ENCODE data around the gene C9orf78. TPM values are rescaled to one million over a fixed set of nuclear protein-coding genes. Genes with fewer than 3 reads are reported as not detected.

C9orf78 gene
- total RNA-seq, 1 donor from 2014 or later, result 38.0 TPM

DNA sequence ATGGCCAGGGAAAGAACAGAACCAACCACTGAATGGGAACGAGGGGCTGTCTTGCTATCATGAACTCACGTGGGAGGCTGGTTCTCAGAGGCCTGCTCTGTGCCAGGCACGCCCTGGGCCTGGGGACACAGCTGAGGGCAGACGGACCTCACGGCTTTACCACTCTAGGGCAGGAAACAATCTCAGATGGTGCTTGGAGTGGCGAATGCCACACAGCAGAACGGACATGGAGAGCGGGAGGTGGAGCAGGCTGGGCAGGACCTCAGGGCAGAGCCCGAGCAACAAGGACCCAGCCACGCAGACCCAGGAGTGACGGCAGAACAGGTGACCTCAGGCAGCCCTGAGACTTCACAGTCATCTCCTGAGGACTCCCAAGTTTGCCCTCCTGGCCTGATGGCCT lies 19.8 kb downstream of the C9orf78 start:
- H3K27me3 Mint-ChIP-seq (ENCODE audit: low read depth, unreplicated experiment), result no peaks in the 10 kb centered on the region
- Histone ChIP-seq H3K4me2 (ENCODE audit: low read length) (no peak overlapping the region), H3K27ac (ENCODE audit: low read depth, low read length) (no peak overlapping the region), H3K9ac (ENCODE audit: low read length) (no peak overlapping the region), H3K9me3 (ENCODE audit: insufficient read depth, low read depth, low read length) (no peaks in the 10 kb centered on the region), H2AFZ (ENCODE audit: low read depth, low read length) (no peak overlapping the region), H3K27me3 (ENCODE audit: insufficient read depth, low read length) (no peaks in the 10 kb centered on the region), H3K79me2 (ENCODE audit: insufficient read depth, low read length) (peaks cover 10% of the 10 kb centered on the region), H3K4me3 (ENCODE audit: insufficient read depth, low read depth, low read length) (no peak overlapping the region), H3K36me3 (ENCODE audit: insufficient read depth, low read length) (peaks cover 14% of the 10 kb centered on the region), H3K4me1 (ENCODE audit: insufficient read depth, low read length) (no peaks in the 10 kb centered on the region), H4K20me1 (ENCODE audit: insufficient read depth, low read length) (peaks cover 32% of the 10 kb centered on the region)
- FAIRE-seq (no peak), DNase-seq (ENCODE audit: low read depth) (no peak)
- no peak overlapping the region for H3K4me3 Mint-ChIP-seq (ENCODE audit: unreplicated experiment)
- H3K4me1 Mint-ChIP-seq (ENCODE audit: low read depth, unreplicated experiment), result peaks cover 20% of the 10 kb centered on the region
- peaks cover 27% of the 10 kb centered on the region for H3K36me3 Mint-ChIP-seq (ENCODE audit: low read depth, unreplicated experiment)
- TF ChIP-seq, protein P1, sequence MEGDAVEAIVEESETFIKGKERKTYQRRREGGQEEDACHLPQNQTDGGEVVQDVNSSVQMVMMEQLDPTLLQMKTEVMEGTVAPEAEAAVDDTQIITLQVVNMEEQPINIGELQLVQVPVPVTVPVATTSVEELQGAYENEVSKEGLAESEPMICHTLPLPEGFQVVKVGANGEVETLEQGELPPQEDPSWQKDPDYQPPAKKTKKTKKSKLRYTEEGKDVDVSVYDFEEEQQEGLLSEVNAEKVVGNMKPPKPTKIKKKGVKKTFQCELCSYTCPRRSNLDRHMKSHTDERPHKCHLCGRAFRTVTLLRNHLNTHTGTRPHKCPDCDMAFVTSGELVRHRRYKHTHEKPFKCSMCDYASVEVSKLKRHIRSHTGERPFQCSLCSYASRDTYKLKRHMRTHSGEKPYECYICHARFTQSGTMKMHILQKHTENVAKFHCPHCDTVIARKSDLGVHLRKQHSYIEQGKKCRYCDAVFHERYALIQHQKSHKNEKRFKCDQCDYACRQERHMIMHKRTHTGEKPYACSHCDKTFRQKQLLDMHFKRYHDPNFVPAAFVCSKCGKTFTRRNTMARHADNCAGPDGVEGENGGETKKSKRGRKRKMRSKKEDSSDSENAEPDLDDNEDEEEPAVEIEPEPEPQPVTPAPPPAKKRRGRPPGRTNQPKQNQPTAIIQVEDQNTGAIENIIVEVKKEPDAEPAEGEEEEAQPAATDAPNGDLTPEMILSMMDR (IDR thresholded peaks at IDR 0.05; ENCODE audit: insufficient read depth, low read depth, low read length), result no peak
- TF ChIP-seq EZH2 (IDR thresholded peaks at IDR 0.05; ENCODE audit: insufficient read depth, low read length), result no peak
- H3K27ac Mint-ChIP-seq (ENCODE audit: unreplicated experiment), result no peak overlapping the region
- no peaks in the 10 kb centered on the region for H3K9me3 Mint-ChIP-seq (ENCODE audit: unreplicated experiment)

DNA sequence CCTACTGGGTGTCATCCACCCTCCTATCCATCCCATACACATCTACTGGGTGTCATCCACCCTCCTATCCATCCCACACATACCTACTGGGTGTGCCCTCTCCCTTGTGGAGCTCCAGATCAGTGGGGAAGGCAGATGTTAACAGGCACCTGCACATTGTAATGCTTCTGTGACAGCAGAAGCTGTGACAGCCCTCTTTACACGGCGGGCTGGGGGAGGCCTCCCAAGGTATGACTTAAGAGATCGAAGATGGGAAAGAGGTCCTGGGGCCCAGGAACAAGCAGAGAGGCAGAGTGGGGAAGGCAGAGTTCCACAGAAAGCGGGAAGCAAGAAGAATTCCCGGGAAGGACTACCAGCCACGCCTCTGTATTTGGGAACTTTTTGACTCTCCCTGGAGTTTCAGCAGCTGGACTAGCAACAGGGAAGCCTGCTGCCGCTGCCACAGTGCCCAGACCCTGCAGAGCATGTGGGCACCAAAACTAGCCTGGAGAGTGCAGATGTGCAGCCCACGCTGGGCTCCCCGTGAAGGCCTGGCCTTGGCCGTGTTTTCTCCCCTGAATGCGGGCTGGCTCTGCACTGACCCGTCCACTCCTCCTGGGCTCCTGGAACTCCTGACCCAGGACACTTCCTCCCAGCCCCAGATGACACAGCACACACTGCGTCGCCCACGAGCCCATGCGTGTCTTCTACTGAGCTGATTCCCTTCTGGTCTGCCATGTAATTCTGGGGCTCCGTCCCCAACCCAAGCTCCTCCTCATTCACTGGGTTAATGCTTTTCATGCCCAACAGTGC lies 20.4 kb downstream of the C9orf78 start:
- Histone ChIP-seq H2AFZ (ENCODE audit: low read depth, low read length) (no peak overlapping the region), H3K27ac (ENCODE audit: low read depth, low read length) (no peak overlapping the region), H3K9me3 (ENCODE audit: insufficient read depth, low read depth, low read length) (no peaks in the 10 kb centered on the region), H3K79me2 (ENCODE audit: insufficient read depth, low read length) (peaks cover 9% of the 10 kb centered on the region), H3K36me3 (ENCODE audit: insufficient read depth, low read length) (peaks cover 18% of the 10 kb centered on the region), H3K4me1 (ENCODE audit: insufficient read depth, low read length) (no peaks in the 10 kb centered on the region), H3K27me3 (ENCODE audit: insufficient read depth, low read length) (no peaks in the 10 kb centered on the region), H3K9ac (ENCODE audit: low read length) (no peak overlapping the region), H3K4me2 (ENCODE audit: low read length) (no peak overlapping the region), H4K20me1 (ENCODE audit: insufficient read depth, low read length) (peaks cover 32% of the 10 kb centered on the region), H3K4me3 (ENCODE audit: insufficient read depth, low read depth, low read length) (no peak overlapping the region)
- Mint-ChIP-seq H3K27me3 (ENCODE audit: low read depth, unreplicated experiment) (no peaks in the 10 kb centered on the region), H3K9me3 (ENCODE audit: unreplicated experiment) (no peaks in the 10 kb centered on the region), H3K27ac (ENCODE audit: unreplicated experiment) (no peak overlapping the region), H3K36me3 (ENCODE audit: low read depth, unreplicated experiment) (peaks cover 33% of the 10 kb centered on the region), H3K4me3 (ENCODE audit: unreplicated experiment) (no peak overlapping the region), H3K4me1 (ENCODE audit: low read depth, unreplicated experiment) (peaks cover 22% of the 10 kb centered on the region)
- no peak for DNase-seq (ENCODE audit: low read depth)
- no peak for FAIRE-seq
- TF ChIP-seq, protein P1 (IDR thresholded peaks at IDR 0.05; ENCODE audit: insufficient read depth, low read depth, low read length), result no peak
- TF ChIP-seq EZH2 (IDR thresholded peaks at IDR 0.05; ENCODE audit: insufficient read depth, low read length), result no peak

DNA sequence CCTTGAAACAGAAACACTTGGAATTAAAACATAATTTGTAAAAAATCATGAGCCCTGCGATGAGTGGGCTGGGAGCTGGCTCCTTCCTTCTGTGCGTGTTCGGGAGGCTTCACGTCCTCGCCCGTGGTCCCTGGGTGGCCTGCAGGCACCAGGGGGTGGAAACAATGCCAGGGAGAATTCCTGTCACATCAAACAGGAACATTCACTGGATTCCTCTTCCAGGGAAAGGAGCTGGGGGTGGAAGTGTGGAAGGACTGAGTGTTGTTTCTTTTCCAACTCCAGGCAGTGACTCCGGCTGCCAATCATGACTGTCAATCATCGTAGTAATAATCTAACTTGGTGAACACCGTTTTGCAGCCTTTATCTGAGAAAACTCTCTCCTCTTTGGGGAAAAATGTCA lies 21.4 kb downstream of the C9orf78 start:
- Mint-ChIP-seq H3K27me3 (ENCODE audit: low read depth, unreplicated experiment) (no peaks in the 10 kb centered on the region), H3K4me3 (ENCODE audit: unreplicated experiment) (no peak overlapping the region), H3K9me3 (ENCODE audit: unreplicated experiment) (no peaks in the 10 kb centered on the region), H3K27ac (ENCODE audit: unreplicated experiment) (peak overlapping the region; percentile 75), H3K36me3 (ENCODE audit: low read depth, unreplicated experiment) (peaks cover 35% of the 10 kb centered on the region), H3K4me1 (ENCODE audit: low read depth, unreplicated experiment) (peaks cover 22% of the 10 kb centered on the region)
- Histone ChIP-seq H3K36me3 (ENCODE audit: insufficient read depth, low read length) (peaks cover 20% of the 10 kb centered on the region), H3K27ac (ENCODE audit: low read depth, low read length) (no peak overlapping the region), H4K20me1 (ENCODE audit: insufficient read depth, low read length) (peaks cover 28% of the 10 kb centered on the region), H3K9me3 (ENCODE audit: insufficient read depth, low read depth, low read length) (no peaks in the 10 kb centered on the region), H3K79me2 (ENCODE audit: insufficient read depth, low read length) (peaks cover 6% of the 10 kb centered on the region), H2AFZ (ENCODE audit: low read depth, low read length) (no peak overlapping the region), H3K27me3 (ENCODE audit: insufficient read depth, low read length) (no peaks in the 10 kb centered on the region), H3K4me1 (ENCODE audit: insufficient read depth, low read length) (no peaks in the 10 kb centered on the region), H3K4me3 (ENCODE audit: insufficient read depth, low read depth, low read length) (no peak overlapping the region), H3K4me2 (ENCODE audit: low read length) (no peak overlapping the region), H3K9ac (ENCODE audit: low read length) (no peak overlapping the region)
- TF ChIP-seq, protein P1 (IDR thresholded peaks at IDR 0.05; ENCODE audit: insufficient read depth, low read depth, low read length), result no peak
- TF ChIP-seq EZH2 (IDR thresholded peaks at IDR 0.05; ENCODE audit: insufficient read depth, low read length), result no peak
- no peak for FAIRE-seq
- DNase-seq (ENCODE audit: low read depth), result no peak
